Activated CD4-positive, alpha-beta T cell treated with anti-CD3 and anti-CD28 coated beads for 48 hours (primary cell): ENCODE data around the gene REST.
A peak's percentile ranks its signal among the peaks of the same experiment; 100 is the strongest.

Source experiments
- DNase-seq: peaks from one replicate; pipeline ENCODE4 v3.0.0-alpha.2; 2020

Gene REST

GRCh38 chr4:56979421-56980072, 71.8 kb downstream of the REST start:
- DNase-seq: peak; percentile 71

- DNase-seq: no peak
Observed at GRCh38 chr4:56981795-56982201, 74.1 kb downstream of the REST start.

GRCh38 chr4:56986192-56986591, 78.5 kb downstream of the REST start:
- DNase-seq: no peak

GRCh38 chr4:56986952-56987351, 79.3 kb downstream of the REST start:
- DNase-seq: no peak

GRCh38 chr4:56990109-56990905, 82.6 kb downstream of the REST start:
- DNase-seq: no peak

GRCh38 chr4:56995525-56995924, 87.8 kb downstream of the REST start:
- no peak for DNase-seq

GRCh38 chr4:56999751-57000150, 92.1 kb downstream of the REST start:
- DNase-seq: no peak

GRCh38 chr4:57013543-57014120, 105.9 kb downstream of the REST start:
- DNase-seq: no peak
